H1 (cell line): ENCODE measurements around the gene SPATS2. TPM values are rescaled to one million over a fixed set of nuclear protein-coding genes. Genes with fewer than 3 reads are reported as not detected.

Experiments used
- CTCF ChIA-PET: fragments of 300-600 bp; sonication (Branson Sonifier 250); formaldehyde crosslinking; loops from one replicate; lab custom pipeline; 2021; ENCODE audit not compliant: partially characterized antibody; lab: Charles Lee
- POLR2A ChIA-PET: fragments of 300-600 bp; sonication (Branson Sonifier 250); formaldehyde crosslinking; loops from one replicate; lab custom pipeline; 2021; ENCODE audit warnings: inconsistent platforms; ENCODE audit not compliant: partially characterized antibody; lab: Charles Lee
- DNase-seq, 2 experiments: peaks; one replicate each; pipeline versions ENCODE4 v3.0.0 to v3.0.0-alpha.2; 2010 to 2022; ENCODE audit warnings: low spot score in 2 of 2, low read depth in 1 of 2, mixed read lengths in 1 of 2
- FAIRE-seq: peaks from 2 replicates; lab custom pipeline; 2011; peaks lifted over from hg19 to GRCh38; lab: Jason Lieb, UNC
- H2AFZ ChIP-seq: 2 replicates; pipeline ENCODE4 v1.8.1; 2012; ENCODE audit warnings: low read length, inconsistent platforms
- H2AK5ac ChIP-seq: 2 replicates; pipeline ENCODE4 v1.6.1; 2013; ENCODE audit warnings: low read depth, low read length
- H2BK120ac ChIP-seq: replicated peaks from 2 replicates; pipeline ENCODE3; 2013; ENCODE audit warnings: low read depth, low read length, inconsistent platforms
- H2BK12ac ChIP-seq: 2 replicates; pipeline ENCODE4 v1.6.1; 2013; ENCODE audit warnings: low read depth, low read length
- H2BK15ac ChIP-seq: 2 replicates; pipeline ENCODE4 v1.6.1; 2013; ENCODE audit warnings: low read length
- H2BK20ac ChIP-seq: 2 replicates; pipeline ENCODE4 v1.6.1; 2013; ENCODE audit warnings: low read length
- H2BK5ac ChIP-seq: 2 replicates; pipeline ENCODE4 v1.6.1; 2013; ENCODE audit warnings: low read depth, low read length
- H3K14ac ChIP-seq: 2 replicates; pipeline ENCODE4 v1.6.1; 2013; ENCODE audit warnings: inconsistent platforms; ENCODE audit not compliant: insufficient read length
- H3K18ac ChIP-seq: 2 replicates; pipeline ENCODE4 v1.6.1; 2013; ENCODE audit warnings: low read length; ENCODE audit errors: extremely low read depth
- H3K23ac ChIP-seq: 2 replicates; pipeline ENCODE4 v1.6.1; 2013; ENCODE audit warnings: inconsistent platforms; ENCODE audit not compliant: insufficient read length
- H3K23me2 ChIP-seq: 2 replicates; pipeline ENCODE4 v1.6.1; 2013; ENCODE audit warnings: low read depth, low read length
- H3K27ac ChIP-seq: 2 replicates; pipeline ENCODE4 v1.6.1; 2011; ENCODE audit warnings: low read depth, low read length, inconsistent platforms
- H3K27me3 ChIP-seq, 4 experiments: replicated peaks in 1 of 4; 1 replicate in 1 of 4; 2 replicates in 3 of 4; pipeline versions ENCODE4 v1.6.1 to v1.8.1; 2011 to 2013; ENCODE audit warnings: low read length in 3 of 4, mild to moderate bottlenecking in 3 of 4, inconsistent platforms in 2 of 4, mixed read lengths in 2 of 4, moderate library complexity in 1 of 4; ENCODE audit not compliant: control insufficient read depth in 3 of 4, insufficient read depth in 3 of 4; ENCODE audit errors: extremely low read depth in 1 of 4
- H3K36me3 ChIP-seq, 4 experiments: 2 replicates each; pipeline versions ENCODE4 v1.6.1 to v1.8.1; 2011 to 2013; ENCODE audit warnings: mild to moderate bottlenecking in 4 of 4, low read length in 3 of 4, moderate library complexity in 2 of 4, control low read depth in 1 of 4, inconsistent platforms in 1 of 4; ENCODE audit not compliant: insufficient read depth in 4 of 4, control insufficient read depth in 2 of 4
- H3K4ac ChIP-seq: replicated peaks from 2 replicates; pipeline ENCODE3; 2013; ENCODE audit warnings: low read length, low read depth, mixed read lengths, inconsistent platforms; ENCODE audit not compliant: insufficient read length
- H3K4me1 ChIP-seq, 4 experiments: replicated peaks in 1 of 4; 1 replicate in 1 of 4; 2 replicates in 3 of 4; pipeline versions ENCODE4 v1.6.1 to v1.8.1; 2011 to 2013; ENCODE audit warnings: low read length in 3 of 4, inconsistent platforms in 2 of 4, mixed read lengths in 1 of 4; ENCODE audit not compliant: insufficient read depth in 4 of 4, control insufficient read depth in 3 of 4
- H3K4me2 ChIP-seq, 2 experiments: 2 replicates each; pipeline versions ENCODE4 v1.6.1 to v1.8.1; 2011 to 2013; ENCODE audit warnings: low read depth in 2 of 2, low read length in 2 of 2, control low read depth in 1 of 2, inconsistent platforms in 1 of 2, mild to moderate bottlenecking in 1 of 2; ENCODE audit not compliant: insufficient read depth in 1 of 2
- H3K4me3 ChIP-seq, 4 experiments: fragments of 200-600, 300-600 bp in 1 of 4; sonication (generic), shearing (Covaris generic), sonication (Bioruptor Twin) in 1 of 4; 2 replicates each; pipeline versions ENCODE4 v1.5.1 to v1.8.1; 2011 to 2016; ENCODE audit warnings: low read length in 4 of 4, low read depth in 3 of 4, control low read depth in 2 of 4, inconsistent platforms in 2 of 4, mild to moderate bottlenecking in 2 of 4, mixed read lengths in 1 of 4, moderate library complexity in 1 of 4; ENCODE audit not compliant: insufficient read depth in 2 of 4; ENCODE audit errors: extremely low read depth in 1 of 4
- H3K56ac ChIP-seq: replicated peaks from 2 replicates; pipeline ENCODE3; 2013; ENCODE audit warnings: low read depth, mild to moderate bottlenecking, mixed read lengths, low read length, inconsistent platforms; ENCODE audit not compliant: insufficient read length
- H3K79me1 ChIP-seq: 2 replicates; pipeline ENCODE4 v1.6.1; 2013; ENCODE audit warnings: low read depth, low read length, control low read depth
- H3K79me2 ChIP-seq, 2 experiments: 2 replicates each; pipeline versions ENCODE4 v1.6.1 to v1.8.1; 2012 to 2013; ENCODE audit warnings: low read length in 2 of 2, mild to moderate bottlenecking in 2 of 2, inconsistent platforms in 1 of 2; ENCODE audit not compliant: insufficient read depth in 2 of 2, control insufficient read depth in 1 of 2
- H3K9ac ChIP-seq, 4 experiments: replicated peaks in 1 of 4; 1 replicate in 1 of 4; 2 replicates in 3 of 4; pipeline versions ENCODE4 v1.6.1 to v1.8.1; 2011 to 2013; ENCODE audit warnings: low read depth in 3 of 4, low read length in 3 of 4, control low read depth in 2 of 4, mild to moderate bottlenecking in 2 of 4, moderate library complexity in 2 of 4, inconsistent platforms in 1 of 4; ENCODE audit errors: extremely low read depth in 1 of 4
- H3K9me3 ChIP-seq, 2 experiments: 2 replicates each; pipeline versions ENCODE4 v1.6.1 to v1.8.1; 2012 to 2013; ENCODE audit warnings: mild to moderate bottlenecking in 2 of 2, moderate library complexity in 2 of 2, control low read depth in 1 of 2, inconsistent platforms in 1 of 2, low read depth in 1 of 2, low read length in 1 of 2, mixed read lengths in 1 of 2; ENCODE audit not compliant: insufficient read depth in 2 of 2
- H4K20me1 ChIP-seq, 2 experiments: replicated peaks in 1 of 2; 2 replicates each; pipeline versions ENCODE3 to v1.8.1; 2011 to 2013; ENCODE audit warnings: inconsistent platforms in 2 of 2, low read length in 2 of 2, mild to moderate bottlenecking in 1 of 2; ENCODE audit not compliant: insufficient read depth in 2 of 2, control insufficient read depth in 1 of 2
- H4K5ac ChIP-seq: 2 replicates; pipeline ENCODE4 v1.6.1; 2013; ENCODE audit warnings: low read length, low read depth, mixed read lengths, inconsistent platforms; ENCODE audit not compliant: insufficient read length
- H4K8ac ChIP-seq: 2 replicates; pipeline ENCODE4 v1.8.0; 2013; ENCODE audit warnings: mild to moderate bottlenecking, moderate library complexity, low read length, inconsistent platforms; ENCODE audit not compliant: insufficient read depth; ENCODE audit errors: extremely low read depth
- H4K91ac ChIP-seq: replicated peaks from 2 replicates; pipeline ENCODE3; 2013; ENCODE audit warnings: low read length, mixed read lengths, inconsistent platforms; ENCODE audit not compliant: insufficient read length
- BACH1 ChIP-seq: IDR thresholded peaks from 2 replicates; pipeline ENCODE4 v1.6.1; 2012; ENCODE audit warnings: low read length, improper control_type of control experiment
- BCL11A ChIP-seq, 2 experiments: IDR thresholded peaks; one replicate each; pipeline ENCODE4 v1.6.1; 2011; ENCODE audit warnings: low read depth in 2 of 2, low read length in 2 of 2, mild to moderate bottlenecking in 2 of 2
- CHD2 ChIP-seq: IDR thresholded peaks from 2 replicates; pipeline ENCODE4 v1.6.1; 2012; ENCODE audit warnings: low read length, improper control_type of control experiment
- CREB1 ChIP-seq: IDR thresholded peaks from 2 replicates; pipeline ENCODE4 v1.6.1; 2012; ENCODE audit warnings: inconsistent platforms
- CTCF ChIP-seq, 3 experiments: IDR thresholded peaks; 1 replicate in 2 of 3; 2 replicates in 1 of 3; pipeline versions ENCODE4 v1.5.1 to v1.6.1; 2011; ENCODE audit warnings: low read length in 3 of 3, mild to moderate bottlenecking in 3 of 3, inconsistent platforms in 2 of 3, low read depth in 1 of 3, moderate library complexity in 1 of 3; ENCODE audit not compliant: insufficient read depth in 1 of 3; ENCODE audit errors: control extremely low read depth in 1 of 3
- GTF2F1 ChIP-seq: IDR thresholded peaks from 2 replicates; pipeline ENCODE4 v1.6.1; 2012; ENCODE audit warnings: low read depth, low read length, improper control_type of control experiment, borderline replicate concordance
- SRF ChIP-seq: IDR thresholded peaks from 2 replicates; pipeline ENCODE4 v1.6.1; 2011; ENCODE audit warnings: mild to moderate bottlenecking, low read depth, low read length, moderate library complexity
- TAF7 ChIP-seq: optimal IDR thresholded peaks from 2 replicates; pipeline ENCODE3; 2011; ENCODE audit warnings: low read depth, mild to moderate bottlenecking, inconsistent platforms, low read length, moderate library complexity, borderline replicate concordance
- USF2 ChIP-seq: IDR thresholded peaks from 2 replicates; pipeline ENCODE4 v1.6.1; 2011; ENCODE audit warnings: low read length, improper control_type of control experiment
- WGBS, 2 experiments: shearing (Covaris generic) in 1 of 2; methylation state at CpG; one replicate each; pipeline versions ENCODE4 v1.1.6 to v1.1.7; 2013 to 2015; ENCODE audit warnings: low lambda C conversion rate in 2 of 2, mixed read lengths in 2 of 2, inconsistent platforms in 1 of 2, low coverage in 1 of 2, missing lambda C conversion rate in 1 of 2; ENCODE audit not compliant: insufficient replicate concordance in 2 of 2, insufficient coverage in 1 of 2, insufficient read length in 1 of 2; ENCODE audit errors: extremely low coverage in 1 of 2, missing lambda C conversion rate in 1 of 2; 5-methylcytosine and 5-hydroxymethylcytosine counted together
- polyA plus RNA-seq, 7 experiments: library from polyadenylated mRNA; depleted of rRNA in 3 of 7; stranded (reverse) in 5 of 7; unstranded in 2 of 7; fragments of >200 nt in 5 of 7; fragments of 200-250 nt in 2 of 7; gene quantifications; 1 replicate in 5 of 7; 2 replicates in 1 of 7; 4 replicates in 1 of 7; pipeline versions ENCODE4 v1.2.1 to v1.2.3, GENCODE V29; 2011 to 2013; ENCODE audit warnings: missing spikeins in 2 of 7, mixed read lengths in 2 of 7
- total RNA-seq: library from RNA; stranded (reverse); fragmentation: NEBNext Ultra II Directional; extraction: Animal tissue kit (Norgen Biotek cat#: 25700); gene quantifications from 2 replicates; pipeline ENCODE4 v1.2.1, GENCODE V29; 2021

The SPATS2 gene
- total and polyA plus RNA-seq, 2 of the 8 experiments (the other 6 are each of a cell fraction or from before 2014, with no cell fraction given), result 19.2 to 24.5 TPM

- H3K27me3 ChIP-seq, result no peaks in the 10 kb centered on the region
- no peak overlapping the region for H4K91ac ChIP-seq
- 88% methylated on average over 8 of the region's 8 CpGs; no CpG with 5 or more reads in 1 of the 2 experiments for WGBS, 2 experiments
- peaks cover 0 to 25% of the 10 kb centered on the region in 2 experiments; a peak in 2 of 4 replicates for H3K79me2 ChIP-seq
- ChIA-PET CTCF (interaction anchor here (0.7 to 7.7 kb wide), 5 partner anchors 12 to 233 kb away, joined by 3 to 115 read pairs (median 7); no protein-coding TSS in a partner anchor), POLR2A (interaction anchor here (1.1 to 9.1 kb wide), 4 partner anchors 12 to 128 kb away, joined by 3 to 72 read pairs (median 4); partner anchors contain the start of gene KCNH3)
- H2BK20ac ChIP-seq, result no peak overlapping the region
- no peak overlapping the region for H3K4me2 ChIP-seq
- H4K20me1 ChIP-seq, result peaks cover 0 to 10% of the 10 kb centered on the region in 2 experiments
- no peak overlapping the region for H2BK5ac ChIP-seq
- H3K56ac ChIP-seq, result no peak overlapping the region
- no peaks in the 10 kb centered on the region; a peak in 3 of 7 replicates for H3K4me1 ChIP-seq
- no peak overlapping the region for H3K9ac ChIP-seq
- H3K9me3 ChIP-seq, result no peaks in the 10 kb centered on the region
- no peak for DNase-seq
- H2AFZ ChIP-seq, result no peak overlapping the region
- H3K79me1 ChIP-seq, result peaks cover 13% of the 10 kb centered on the region
- H2BK12ac ChIP-seq, result no peak overlapping the region
- H3K23ac ChIP-seq, result no peak overlapping the region
- H4K8ac ChIP-seq, result 0 out of 2 replicates have a peak overlapping the region, but pooled peaks have one; percentile 3
- H3K36me3 ChIP-seq, result peaks cover 20 to 47% (median 29%) of the 10 kb centered on the region in 4 experiments; a peak in 7 of 8 replicates
- H3K27ac ChIP-seq, result no peak overlapping the region
- no peak overlapping the region for H4K5ac ChIP-seq
- no peak overlapping the region for H2BK15ac ChIP-seq
- H3K4me3 ChIP-seq, result no peak overlapping the region
- H3K14ac ChIP-seq, result no peak overlapping the region
- FAIRE-seq, result no peak
- peaks cover 6% of the 10 kb centered on the region; the same call in 1 of the 2 replicates for H3K23me2 ChIP-seq
- H2BK120ac ChIP-seq, result no peak overlapping the region
- H3K4ac ChIP-seq, result no peak overlapping the region
- no peak overlapping the region for H3K18ac ChIP-seq
- H2AK5ac ChIP-seq, result no peak overlapping the region
- no peak for TF ChIP-seq BACH1
- no peak for TF ChIP-seq BCL11A (IDR thresholded peaks at IDR 0.05; ENCODE audit: low read depth in 2 of 2, low read length in 2 of 2)
- no peak for TF ChIP-seq GTF2F1
- TF ChIP-seq USF2, result no peak
- no peak for TF ChIP-seq CTCF (IDR thresholded peaks at IDR 0.05; ENCODE audit: control extremely low read depth in 1 of 3, insufficient read depth in 1 of 3, low read depth in 1 of 3, low read length in 3 of 3)
- no peak for TF ChIP-seq CREB1
- no peak for TF ChIP-seq CHD2
- TF ChIP-seq TAF7, result no peak
- no peak for TF ChIP-seq SRF
These were observed 197.6 kb downstream of the SPATS2 start for GRCh38 chr12:49564686-49565405.
